Suppressor macrophage treated with lipopolysaccharide for 4 hours (primary cell): ENCODE results near the gene NFE2L3.
A peak's percentile ranks its signal among the peaks of the same experiment; 100 is the strongest.
"Not testable (repeated sequence)": the region's sequence is repeated elsewhere in the genome, so short reads cannot be mapped to it uniquely, and the experiment has no call there.

Experiments used
- DNase-seq: peaks from one replicate; pipeline ENCODE4 v3.0.0-alpha.2; 2020

The NFE2L3 gene

DNA sequence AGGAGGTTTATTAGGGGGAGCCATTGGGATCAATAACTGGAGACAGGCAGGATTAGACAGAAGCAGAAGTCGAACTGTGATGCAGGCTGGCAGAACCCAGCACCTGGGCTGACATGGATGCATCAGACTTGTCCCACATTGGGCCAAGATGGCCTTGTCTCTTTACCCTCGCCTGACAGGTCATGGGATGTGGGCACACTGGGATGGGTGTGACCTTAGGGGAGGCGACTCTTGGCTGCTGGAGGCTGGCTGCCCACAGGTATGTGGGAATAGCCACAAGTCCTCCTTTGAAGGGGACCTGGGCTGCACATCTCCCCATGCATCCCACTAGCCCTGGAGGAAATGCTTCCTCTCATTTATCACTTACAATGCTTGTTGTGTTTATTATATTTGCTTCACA is 17.3 kb downstream of the NFE2L3 start:
- DNase-seq: no peak

DNA sequence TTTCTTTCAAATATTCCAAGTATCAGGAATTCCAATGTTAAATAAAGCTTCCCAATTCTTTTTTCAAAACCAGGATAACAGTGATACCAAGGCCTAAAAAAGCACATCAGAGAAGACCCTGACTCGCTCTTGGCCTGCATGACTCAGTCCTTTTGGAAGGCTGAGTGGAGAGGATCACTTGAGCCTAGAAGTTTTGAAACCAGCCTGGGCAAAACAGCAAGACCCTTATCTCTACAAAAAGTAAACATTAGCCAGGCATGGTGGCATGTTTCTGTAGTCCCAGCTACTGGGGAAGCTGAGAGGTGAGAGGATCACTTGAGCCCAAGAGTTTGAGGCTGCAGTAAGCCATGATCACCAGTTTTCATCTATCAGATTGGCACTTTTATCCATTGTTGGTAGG is 18.7 kb downstream of the NFE2L3 start:
- DNase-seq: no peak

DNA sequence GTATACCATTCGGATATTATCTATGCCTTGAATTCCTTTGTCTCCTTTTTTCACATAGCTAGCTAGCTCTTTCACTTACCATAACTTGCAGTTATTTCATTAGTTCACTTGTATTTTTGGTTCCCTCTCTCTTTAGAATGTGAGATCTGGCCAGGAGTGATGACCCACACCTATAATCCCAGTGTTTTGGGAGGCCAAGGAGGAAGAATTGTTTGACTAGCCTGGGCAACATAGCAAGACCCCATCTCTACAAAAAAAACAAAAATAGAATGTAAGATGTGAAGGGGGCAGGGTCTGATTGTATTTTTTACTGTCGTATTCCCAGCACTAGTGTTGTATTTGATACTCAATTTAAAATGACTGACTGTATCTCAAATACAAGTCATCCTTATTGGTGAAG is 19.6 kb downstream of the NFE2L3 start:
- no peak for DNase-seq

DNA sequence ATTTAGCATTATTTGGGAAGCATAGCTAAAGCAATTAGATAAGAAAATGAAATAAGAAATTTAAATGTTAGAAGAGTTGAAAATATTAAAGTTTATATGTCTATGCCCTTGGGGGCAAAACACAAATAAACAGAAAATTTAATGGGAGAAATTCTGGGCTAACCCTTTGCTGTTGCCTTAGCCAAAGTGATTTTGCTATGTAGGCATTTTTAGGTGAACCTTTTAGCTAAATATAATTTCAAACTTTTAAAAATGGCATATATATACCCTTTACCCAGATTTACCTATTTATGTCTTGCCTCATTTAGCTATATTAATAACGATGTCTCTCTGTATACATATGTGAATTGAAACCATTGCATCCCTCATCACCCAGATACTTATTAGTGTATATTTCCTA is 20.1 kb downstream of the NFE2L3 start:
- DNase-seq: no peak

DNA sequence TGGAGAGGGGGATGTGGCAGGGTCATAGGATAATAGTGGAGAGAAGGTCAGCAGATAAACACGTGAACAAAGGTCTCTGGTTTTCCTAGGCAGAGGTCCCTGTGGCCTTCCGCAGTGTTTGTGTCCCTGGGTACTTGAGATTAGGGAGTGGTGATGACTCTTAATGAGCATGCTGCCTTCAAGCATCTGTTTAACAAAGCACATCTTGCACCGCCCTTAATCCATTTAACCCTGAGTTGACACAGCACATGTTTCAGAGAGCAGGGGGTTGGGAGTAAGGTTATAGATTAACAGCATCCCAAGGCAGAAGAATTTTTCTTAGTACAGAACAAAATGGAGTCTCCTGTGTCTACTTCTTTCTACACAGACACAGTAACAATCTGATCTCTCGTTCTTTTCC is 23.9 kb downstream of the NFE2L3 start:
- DNase-seq: not testable (repeated sequence)

DNA sequence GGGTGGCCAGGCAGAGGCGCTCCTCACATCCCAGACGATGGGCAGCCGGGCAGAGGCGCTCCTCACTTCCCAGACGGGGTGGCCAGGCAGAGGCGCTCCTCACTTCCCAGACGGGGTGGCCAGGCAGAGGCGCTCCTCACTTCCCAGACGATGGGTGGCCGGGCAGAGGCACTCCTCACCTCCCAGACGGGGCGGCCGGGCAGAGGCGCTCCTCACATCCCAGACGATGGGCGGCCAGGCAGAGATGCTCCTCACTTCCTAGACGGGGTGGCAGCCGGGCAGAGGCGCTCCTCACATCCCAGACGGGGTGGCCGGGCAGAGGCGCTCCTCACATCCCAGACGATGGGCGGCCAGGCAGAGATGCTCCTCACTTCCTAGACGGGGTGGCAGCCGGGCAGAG is 24.7 kb downstream of the NFE2L3 start:
- DNase-seq: not testable (repeated sequence)

DNA sequence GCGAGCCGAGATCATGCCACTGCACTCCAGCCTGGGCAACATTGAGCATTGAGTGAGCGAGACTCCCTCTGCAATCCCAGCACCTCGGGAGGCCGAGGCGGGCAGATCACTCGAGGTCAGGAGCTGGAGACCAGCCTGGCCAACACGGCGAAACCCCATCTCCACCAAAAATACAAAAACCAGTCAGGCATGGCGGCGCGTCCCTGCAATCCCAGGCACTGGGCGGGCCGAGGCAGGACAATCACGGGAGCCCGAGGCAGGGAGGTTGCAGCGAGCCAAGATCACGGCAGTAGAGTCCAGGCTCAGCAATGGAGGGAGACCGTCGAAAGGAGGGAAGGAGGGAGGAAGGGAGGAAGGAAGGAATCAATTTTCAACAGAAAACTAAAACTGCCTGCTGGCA is 25.3 kb downstream of the NFE2L3 start:
- DNase-seq: not testable (repeated sequence)

DNA sequence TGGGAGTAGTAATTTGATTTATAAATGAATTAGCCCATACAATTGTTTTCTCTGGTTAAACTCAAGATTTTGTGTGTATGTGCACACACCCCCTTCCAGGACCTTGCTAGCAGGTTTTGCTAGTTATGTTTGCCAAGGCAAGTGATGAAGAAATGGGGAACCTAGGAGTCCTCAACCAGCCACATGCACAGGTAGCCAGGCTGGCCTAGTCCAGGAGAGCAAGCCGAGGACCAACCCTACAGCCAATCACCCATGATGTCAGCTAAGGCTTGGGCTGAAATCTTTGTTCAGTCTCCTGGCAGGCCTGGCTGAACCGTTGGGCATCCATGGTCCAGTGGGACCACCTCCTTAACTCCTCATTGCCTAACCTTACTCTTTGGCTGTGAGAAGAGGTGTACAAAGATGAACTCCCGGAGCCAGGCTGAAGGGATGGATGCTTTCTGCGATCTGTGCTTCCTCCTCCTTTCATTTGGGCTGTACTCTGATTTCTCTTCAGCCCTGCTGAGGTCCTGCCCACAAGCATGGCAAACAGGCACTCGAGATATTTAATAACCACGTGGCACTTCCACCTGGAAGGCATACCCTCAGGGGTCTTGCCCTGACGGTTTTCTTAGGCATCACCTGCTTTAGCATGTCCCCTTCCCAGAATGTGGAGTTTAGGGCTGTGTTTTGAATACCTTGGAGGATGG is 26.4 kb downstream of the NFE2L3 start:
- no peak for DNase-seq

DNA sequence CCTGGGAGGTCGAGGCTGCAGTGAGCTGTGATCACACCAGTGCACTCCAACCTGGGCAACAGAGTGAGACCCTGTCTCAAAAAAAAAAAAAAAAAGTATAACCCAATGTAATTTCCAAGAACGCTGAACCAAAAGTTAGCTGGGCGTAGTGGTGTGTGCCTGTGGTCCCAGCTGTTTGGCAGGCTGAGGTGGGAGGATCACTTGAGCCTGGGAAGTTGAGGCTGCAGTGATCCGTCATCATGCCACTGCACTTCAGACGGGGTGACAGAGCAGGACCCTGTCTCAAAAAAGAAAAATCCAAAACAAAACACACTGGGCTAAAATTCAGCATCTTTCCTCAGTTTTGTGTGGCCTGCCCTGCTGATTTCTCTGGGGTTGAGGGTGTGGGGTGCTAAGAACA is 27.4 kb downstream of the NFE2L3 start:
- DNase-seq: no peak

DNA sequence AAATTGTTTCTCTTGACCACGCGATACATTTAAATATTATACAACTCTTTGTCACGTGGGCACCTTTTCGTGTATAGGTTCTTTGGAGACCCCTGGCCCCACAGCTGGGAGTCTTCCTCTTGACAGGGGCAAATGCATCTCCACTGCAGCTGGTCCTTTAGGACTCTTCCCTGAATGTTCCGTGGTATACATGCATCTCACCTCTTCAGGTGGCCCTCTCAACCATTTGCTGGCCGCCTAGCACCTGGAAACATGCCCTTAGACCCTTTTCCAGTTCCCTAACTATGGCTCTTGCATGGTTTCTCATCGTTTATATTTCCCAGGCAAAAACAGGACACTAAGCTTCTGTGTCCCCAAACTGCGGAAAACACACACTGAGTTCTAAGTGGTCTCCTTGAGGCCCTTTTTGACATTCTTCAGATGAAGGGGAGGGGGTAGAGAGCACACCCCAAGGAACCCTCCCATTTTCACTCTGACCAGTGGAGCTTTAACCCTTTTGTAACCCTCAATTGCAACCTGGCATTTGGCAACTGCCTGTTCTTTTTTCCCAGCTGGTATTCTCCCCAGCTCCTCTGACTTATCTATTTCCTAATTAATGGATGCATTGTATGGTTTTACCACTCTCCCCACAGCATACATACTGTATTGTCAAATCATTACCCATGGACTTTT is 28.0 kb downstream of the NFE2L3 start:
- no peak for DNase-seq

DNA sequence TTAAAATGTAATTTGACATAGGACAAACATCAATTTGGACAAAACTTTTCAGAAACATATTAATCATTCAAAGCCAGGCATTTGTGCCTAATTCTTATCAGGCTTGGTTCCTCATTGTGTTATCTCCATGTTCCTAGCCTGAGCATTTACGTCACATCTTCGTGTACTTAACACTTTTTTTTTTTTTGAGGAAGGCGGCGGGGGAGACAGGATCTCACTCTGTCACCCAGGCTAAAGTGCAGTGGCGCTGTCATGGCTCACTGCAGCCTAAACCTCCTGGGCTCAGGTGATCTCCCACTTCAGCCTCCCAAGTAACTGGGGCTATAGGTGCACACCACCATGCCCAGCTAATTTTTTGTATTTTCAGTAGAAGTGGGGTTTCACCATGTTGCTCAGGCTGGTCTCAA is 28.8 kb downstream of the NFE2L3 start:
- no peak for DNase-seq

DNA sequence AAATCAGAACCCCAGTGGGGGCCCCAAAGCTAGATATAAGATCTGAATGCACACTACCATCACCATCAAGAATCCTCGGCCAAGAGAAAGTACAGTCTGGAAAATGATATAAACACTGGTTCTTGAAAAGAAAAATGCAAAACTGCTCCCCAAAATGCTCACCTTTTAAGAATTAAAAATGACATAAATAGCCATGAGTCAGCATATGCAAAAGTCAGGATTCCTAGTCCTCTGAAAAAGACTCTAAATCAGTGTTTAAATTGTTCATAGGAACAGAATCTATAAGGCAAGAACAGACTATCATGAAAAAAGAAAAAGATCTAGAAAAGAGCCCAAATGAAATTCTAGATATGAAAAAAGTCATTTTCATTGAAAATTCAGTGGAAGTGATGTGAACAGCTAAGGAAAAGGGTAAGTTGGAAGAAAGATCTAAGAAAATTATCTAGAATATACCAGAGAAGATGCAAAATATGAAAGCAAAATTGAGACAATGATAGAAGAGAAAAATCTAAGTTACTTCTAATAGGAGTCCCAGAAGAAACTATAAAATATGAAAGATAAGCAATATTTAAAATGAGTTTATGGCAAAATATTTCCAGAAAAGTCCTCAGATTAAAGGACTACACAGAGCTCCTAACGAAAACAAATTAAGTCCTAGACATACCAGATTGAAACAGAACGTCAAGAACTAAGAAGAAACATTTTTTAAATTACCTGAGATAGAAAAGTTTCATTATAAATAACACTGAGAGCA is 29.7 kb downstream of the NFE2L3 start:
- DNase-seq: no peak

DNA sequence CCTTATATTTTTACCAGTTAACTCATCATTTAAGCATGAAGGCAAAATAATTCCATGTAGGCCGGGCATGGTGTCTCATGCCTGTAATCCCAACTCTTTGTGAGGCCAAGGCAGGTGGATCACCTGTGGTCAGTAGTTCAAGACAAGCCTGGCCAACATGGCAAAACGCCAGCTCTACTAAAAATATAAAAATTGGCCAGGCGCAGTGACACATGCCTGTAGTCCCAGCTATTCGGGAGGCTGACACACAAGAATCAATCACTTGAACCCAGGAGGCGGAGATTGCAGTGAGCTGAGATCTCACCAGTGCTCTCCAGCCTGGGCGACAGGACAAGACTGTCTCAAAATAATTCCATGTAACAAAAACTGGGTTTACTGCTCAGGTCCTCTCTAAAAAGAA is 30.3 kb downstream of the NFE2L3 start:
- DNase-seq: no peak

DNA sequence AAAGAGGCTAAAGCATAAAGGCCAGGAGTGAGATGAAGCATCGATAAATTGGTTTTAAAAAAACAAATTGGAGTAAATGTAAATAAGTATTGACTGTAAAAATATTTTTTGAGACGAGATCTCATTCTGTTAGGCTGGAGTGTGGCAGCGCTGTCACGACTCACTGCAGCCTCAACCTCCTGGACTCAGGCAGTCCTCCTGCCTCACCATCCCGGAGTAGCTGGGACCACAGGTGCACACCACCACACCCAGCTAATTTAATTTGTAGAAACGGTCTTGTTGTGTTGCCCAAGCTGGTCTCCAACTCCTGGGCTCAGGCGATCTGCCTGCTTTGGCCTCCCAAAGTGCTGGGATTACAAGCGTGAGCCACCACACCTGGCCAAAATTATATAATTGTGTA is 30.7 kb downstream of the NFE2L3 start:
- no peak for DNase-seq

DNA sequence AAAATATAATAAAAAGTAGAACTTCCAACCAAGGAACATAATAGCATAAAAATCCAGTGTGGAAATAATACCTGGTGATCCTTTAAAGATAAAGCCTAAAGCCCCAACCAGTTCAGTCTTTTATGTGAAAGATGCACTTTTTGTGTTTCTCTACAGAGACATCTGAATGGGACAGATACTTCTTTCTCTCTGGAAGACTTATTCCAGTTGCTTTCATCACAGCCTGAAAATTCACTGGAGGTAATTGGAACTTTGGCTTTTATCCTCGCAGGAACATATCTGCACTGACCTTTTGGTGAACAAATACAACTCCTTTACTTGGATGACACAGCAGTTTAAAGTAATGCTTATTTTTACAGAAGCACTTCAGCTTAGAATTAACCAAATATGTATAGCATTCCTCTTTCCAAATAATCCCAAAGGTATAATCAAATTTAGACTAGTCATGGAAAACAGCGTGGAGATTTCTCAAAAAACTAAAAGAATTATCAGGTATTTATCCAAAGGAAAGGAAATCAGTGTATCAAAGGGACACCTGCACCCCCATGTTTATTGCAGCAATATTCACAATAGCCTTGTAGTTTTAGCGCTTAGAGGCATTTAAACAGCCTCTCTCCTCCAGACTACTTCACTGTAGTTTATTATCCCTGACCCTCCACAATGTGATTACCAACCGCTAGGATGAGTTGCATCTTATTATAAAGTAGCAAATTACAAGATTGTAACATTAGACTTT is 31.7 kb downstream of the NFE2L3 start:
- no peak for DNase-seq

DNA sequence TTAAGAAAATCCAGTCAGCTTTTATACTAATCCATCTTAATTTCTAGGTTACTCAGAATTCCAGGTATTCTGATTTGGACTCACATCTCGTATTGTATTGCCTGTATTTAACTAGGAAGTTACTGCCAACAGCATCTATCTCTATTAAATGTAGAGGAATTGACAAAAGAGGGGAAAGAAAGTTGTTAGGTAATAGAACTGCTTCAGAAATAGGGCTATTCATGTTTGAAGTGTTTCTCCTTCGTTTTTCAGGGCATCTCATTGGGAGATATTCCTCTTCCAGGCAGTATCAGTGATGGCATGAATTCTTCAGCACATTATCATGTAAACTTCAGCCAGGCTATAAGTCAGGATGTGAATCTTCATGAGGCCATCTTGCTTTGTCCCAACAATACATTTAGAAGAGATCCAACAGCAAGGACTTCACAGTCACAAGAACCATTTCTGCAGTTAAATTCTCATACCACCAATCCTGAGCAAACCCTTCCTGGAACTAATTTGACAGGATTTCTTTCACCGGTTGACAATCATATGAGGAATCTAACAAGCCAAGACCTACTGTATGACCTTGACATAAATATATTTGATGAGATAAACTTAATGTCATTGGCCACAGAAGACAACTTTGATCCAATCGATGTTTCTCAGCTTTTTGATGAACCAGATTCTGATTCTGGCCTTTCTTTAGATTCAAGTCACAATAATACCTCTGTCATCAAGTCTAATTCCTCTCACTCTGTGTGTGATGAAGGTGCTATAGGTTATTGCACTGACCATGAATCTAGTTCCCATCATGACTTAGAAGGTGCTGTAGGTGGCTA is 32.5 kb downstream of the NFE2L3 start:
- not testable (repeated sequence) for DNase-seq

DNA sequence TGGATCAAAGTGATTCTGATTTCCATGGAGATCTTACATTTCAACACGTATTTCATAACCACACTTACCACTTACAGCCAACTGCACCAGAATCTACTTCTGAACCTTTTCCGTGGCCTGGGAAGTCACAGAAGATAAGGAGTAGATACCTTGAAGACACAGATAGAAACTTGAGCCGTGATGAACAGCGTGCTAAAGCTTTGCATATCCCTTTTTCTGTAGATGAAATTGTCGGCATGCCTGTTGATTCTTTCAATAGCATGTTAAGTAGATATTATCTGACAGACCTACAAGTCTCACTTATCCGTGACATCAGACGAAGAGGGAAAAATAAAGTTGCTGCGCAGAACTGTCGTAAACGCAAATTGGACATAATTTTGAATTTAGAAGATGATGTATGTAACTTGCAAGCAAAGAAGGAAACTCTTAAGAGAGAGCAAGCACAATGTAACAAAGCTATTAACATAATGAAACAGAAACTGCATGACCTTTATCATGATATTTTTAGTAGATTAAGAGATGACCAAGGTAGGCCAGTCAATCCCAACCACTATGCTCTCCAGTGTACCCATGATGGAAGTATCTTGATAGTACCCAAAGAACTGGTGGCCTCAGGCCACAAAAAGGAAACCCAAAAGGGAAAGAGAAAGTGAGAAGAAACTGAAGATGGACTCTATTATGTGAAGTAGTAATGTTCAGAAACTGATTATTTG is 33.3 kb downstream of the NFE2L3 start:
- peak; percentile 46 for DNase-seq

DNA sequence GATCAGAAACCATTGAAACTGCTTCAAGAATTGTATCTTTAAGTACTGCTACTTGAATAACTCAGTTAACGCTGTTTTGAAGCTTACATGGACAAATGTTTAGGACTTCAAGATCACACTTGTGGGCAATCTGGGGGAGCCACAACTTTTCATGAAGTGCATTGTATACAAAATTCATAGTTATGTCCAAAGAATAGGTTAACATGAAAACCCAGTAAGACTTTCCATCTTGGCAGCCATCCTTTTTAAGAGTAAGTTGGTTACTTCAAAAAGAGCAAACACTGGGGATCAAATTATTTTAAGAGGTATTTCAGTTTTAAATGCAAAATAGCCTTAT is 33.8 kb downstream of the NFE2L3 start:
- DNase-seq: no peak

DNA sequence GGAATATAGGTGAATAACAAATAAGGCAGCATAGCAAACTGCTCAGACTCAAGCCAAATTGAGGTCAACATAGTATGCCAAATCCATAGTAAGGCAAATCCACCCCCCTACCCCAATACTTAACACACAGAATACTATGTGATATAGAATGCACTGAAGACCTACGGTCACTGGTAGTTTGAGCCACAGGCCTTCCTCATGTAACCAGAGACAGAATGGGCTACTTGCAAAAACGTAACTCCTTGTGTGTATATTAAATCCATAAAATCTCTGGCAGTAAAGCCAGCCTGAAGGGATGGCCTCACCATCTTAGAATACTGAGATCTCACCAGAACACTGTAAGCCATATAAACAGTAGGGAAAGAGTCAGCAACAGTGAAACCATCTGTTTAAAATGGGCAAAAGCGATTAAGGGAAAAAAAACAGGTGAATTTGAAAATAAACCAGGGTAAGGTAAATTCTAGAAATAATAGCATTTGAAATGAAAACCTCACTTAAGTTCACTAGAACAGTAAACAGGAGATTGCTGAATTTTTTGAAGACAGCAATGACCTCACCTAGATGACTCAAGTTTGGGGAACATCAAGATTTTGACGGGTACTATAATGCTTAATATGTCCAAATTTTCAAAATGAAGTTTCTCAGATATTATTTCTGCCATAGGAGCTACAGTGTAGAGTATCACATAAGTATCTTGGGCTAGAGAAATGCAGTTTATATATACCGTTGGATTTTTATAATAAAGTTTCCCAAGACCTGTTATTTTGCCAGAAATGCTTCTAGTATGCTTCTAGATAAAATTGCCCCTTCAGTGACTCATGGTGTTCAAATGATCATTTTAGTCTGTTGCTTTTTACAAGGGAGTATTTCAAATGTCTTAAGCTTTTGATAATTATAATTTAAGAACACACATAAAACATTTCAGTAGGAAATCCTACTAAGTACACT is 34.6 kb downstream of the NFE2L3 start:
- no peak for DNase-seq

DNA sequence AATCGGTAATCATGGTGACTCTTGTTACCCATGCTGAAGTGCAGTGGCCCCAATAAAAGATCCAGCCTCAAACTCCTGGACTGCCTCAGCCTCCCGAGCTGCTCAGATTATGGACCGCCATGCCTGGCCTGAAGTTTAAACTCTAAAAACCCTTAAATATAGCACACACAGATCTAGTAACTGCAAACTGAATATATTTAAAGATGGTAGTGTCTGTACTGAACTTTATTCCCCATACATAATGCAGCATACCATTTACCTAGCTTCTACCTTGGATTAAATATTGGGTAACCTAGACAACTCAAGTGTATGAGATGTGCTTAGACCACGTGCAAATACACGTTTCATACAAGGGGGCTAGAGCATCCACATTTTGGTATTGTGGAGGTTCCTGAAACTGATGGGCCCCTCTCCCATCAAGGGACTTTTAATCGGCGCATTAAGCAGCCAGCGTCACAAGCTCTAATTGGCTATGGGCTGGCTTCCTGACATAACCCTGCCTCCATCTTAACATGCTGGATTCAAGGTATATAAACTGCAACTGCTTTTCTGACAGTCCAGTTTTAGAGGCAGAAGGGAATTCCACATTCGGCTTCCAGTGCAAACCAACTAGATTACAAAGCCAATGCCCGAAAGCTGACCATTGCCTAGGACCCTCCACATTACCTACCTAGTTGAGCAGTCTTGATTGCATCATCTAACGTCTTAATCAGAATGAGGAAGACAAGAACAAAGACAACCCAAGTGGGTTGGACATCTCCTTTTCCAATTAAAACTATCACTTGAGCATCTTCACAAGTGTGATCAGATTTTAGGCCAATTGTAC is 35.6 kb downstream of the NFE2L3 start:
- DNase-seq: no peak
